Activated T-cell treated with anti-CD3 and anti-CD28 coated beads, Interleukin-2, amount 50 U/mL, for 1 hour (primary cell): ENCODE results near the gene TMEM135.

ENCODE experiments used
- DNase-seq: peaks from one replicate; pipeline ENCODE4 v3.0.0-alpha.2; 2020

Gene TMEM135

GRCh38 chr11:87203907-87204602 is 166.3 kb downstream of the TMEM135 start:
- no peak for DNase-seq

GRCh38 chr11:87212891-87213290 is 175.2 kb downstream of the TMEM135 start:
- DNase-seq: no peak

GRCh38 chr11:87213444-87213843 is 175.7 kb downstream of the TMEM135 start:
- DNase-seq: no peak

GRCh38 chr11:87215236-87215635 is 177.5 kb downstream of the TMEM135 start:
- DNase-seq: no peak

- DNase-seq: no peak
Observed at GRCh38 chr11:87219266-87219665, 181.5 kb downstream of the TMEM135 start.

GRCh38 chr11:87223816-87224215 is 186.1 kb downstream of the TMEM135 start:
- DNase-seq: no peak

GRCh38 chr11:87224486-87224885 is 186.8 kb downstream of the TMEM135 start:
- DNase-seq: no peak

GRCh38 chr11:87228820-87229219 is 191.1 kb downstream of the TMEM135 start:
- no peak for DNase-seq

- DNase-seq: no peak
Observed at GRCh38 chr11:87230995-87231394, 193.3 kb downstream of the TMEM135 start.

- no peak for DNase-seq
Observed at GRCh38 chr11:87232320-87232719, 194.6 kb downstream of the TMEM135 start.

- no peak for DNase-seq
Observed at GRCh38 chr11:87235366-87235765, 197.6 kb downstream of the TMEM135 start.

GRCh38 chr11:87236368-87236767 is 198.6 kb downstream of the TMEM135 start:
- no peak for DNase-seq

- no peak for DNase-seq
Observed at GRCh38 chr11:87239001-87239400, 201.3 kb downstream of the TMEM135 start.

- no peak for DNase-seq
Observed at GRCh38 chr11:87239531-87239930, 201.8 kb downstream of the TMEM135 start.

GRCh38 chr11:87251560-87251959 is 213.8 kb downstream of the TMEM135 start:
- DNase-seq: no peak

- no peak for DNase-seq
Observed at GRCh38 chr11:87252869-87253268, 215.1 kb downstream of the TMEM135 start.

- no peak for DNase-seq
Observed at GRCh38 chr11:87254562-87254961, 216.8 kb downstream of the TMEM135 start.

- DNase-seq: no peak
Observed at GRCh38 chr11:87255589-87255988, 217.9 kb downstream of the TMEM135 start.

GRCh38 chr11:87256694-87257340 is 219.1 kb downstream of the TMEM135 start:
- no peak for DNase-seq

GRCh38 chr11:87258171-87258833 is 220.6 kb downstream of the TMEM135 start:
- no peak for DNase-seq

GRCh38 chr11:87259736-87260135 is 222.0 kb downstream of the TMEM135 start:
- no peak for DNase-seq

GRCh38 chr11:87260811-87261210 is 223.1 kb downstream of the TMEM135 start:
- no peak for DNase-seq

- no peak for DNase-seq
Observed at GRCh38 chr11:87263264-87263838, 225.6 kb downstream of the TMEM135 start.

GRCh38 chr11:87263979-87264378 is 226.2 kb downstream of the TMEM135 start:
- DNase-seq: no peak
